ENCODE data around the gene ITPKC.

ITPKC gene

GRCh38 chr19:40703029-40703755 lies 13.7 kb upstream of the ITPKC start:
- H3K27me3 ChIP-seq (replicated peaks in 2 of 5; ENCODE audit: control insufficient read depth in 4 of 5, insufficient read depth in 5 of 5, low read length in 4 of 5), result no peaks in the 10 kb centered on the region
- H3K4me1 ChIP-seq (ENCODE audit: control extremely low read depth in 1 of 4, control insufficient read depth in 4 of 4, insufficient read depth in 4 of 4, low read length in 3 of 4), result no peaks in the 10 kb centered on the region
- ChIA-PET POLR2A (no interaction called here), CTCF (interaction anchor here (1.3 kb wide), 1 partner anchor 41 kb away, joined by 6 read pairs; no protein-coding TSS in a partner anchor)
- H3K36me3 ChIP-seq (ENCODE audit: control insufficient read depth in 4 of 4, insufficient read depth in 4 of 4, low read length in 3 of 4), result peaks cover 14 to 69% (median 55%) of the 10 kb centered on the region in 4 experiments
- DNase-seq, result no peak
- no peak overlapping the region for H3K4me3 ChIP-seq (ENCODE audit: control insufficient read depth in 1 of 7, extremely low read depth in 1 of 7, insufficient read depth in 4 of 7, low read depth in 2 of 7, low read length in 6 of 7)
- no peaks in the 10 kb centered on the region for H3K9me3 ChIP-seq (ENCODE audit: control extremely low read depth in 1 of 5, control insufficient read depth in 4 of 5, insufficient read depth in 2 of 5, low read depth in 1 of 5, low read length in 4 of 5)
- H3K27ac ChIP-seq (ENCODE audit: insufficient read depth in 1 of 2, low read depth in 1 of 2, low read length in 2 of 2, poor library complexity in 1 of 2, severe bottlenecking in 2 of 2), result no peak overlapping the region
- WGBS (ENCODE audit: insufficient coverage), result 95% methylated on average over 18 of the region's 24 CpGs

GRCh38 chr19:40704491-40705361 lies 12.2 kb upstream of the ITPKC start:
- peaks cover 9 to 74% (median 56%) of the 10 kb centered on the region in 4 experiments for H3K36me3 ChIP-seq (ENCODE audit: control insufficient read depth in 4 of 4, insufficient read depth in 4 of 4, low read length in 3 of 4)

GRCh38 chr19:40705362-40705651 lies 11.6 kb upstream of the ITPKC start:
- POLR2A ChIA-PET, result no interaction called here
- CTCF ChIA-PET, result no interaction called here
- peaks cover 0 to 6% (median 2%) of the 10 kb centered on the region in 4 experiments for H3K4me1 ChIP-seq (ENCODE audit: control extremely low read depth in 1 of 4, control insufficient read depth in 4 of 4, insufficient read depth in 4 of 4, low read length in 3 of 4)

More at GRCh38 chr19:40704491-40705361, 12.2 kb upstream of the ITPKC start:
- ChIA-PET CTCF (interaction anchor here (1.3 kb wide), 1 partner anchor 42 kb away, joined by 6 read pairs; no protein-coding TSS in a partner anchor), POLR2A (no interaction called here)
- DNase-seq, result no peak
- no peaks in the 10 kb centered on the region for H3K9me3 ChIP-seq (ENCODE audit: control extremely low read depth in 1 of 5, control insufficient read depth in 4 of 5, insufficient read depth in 2 of 5, low read depth in 1 of 5, low read length in 4 of 5)
- no peak overlapping the region for H3K4me3 ChIP-seq (ENCODE audit: control insufficient read depth in 1 of 7, extremely low read depth in 1 of 7, insufficient read depth in 4 of 7, low read depth in 2 of 7, low read length in 6 of 7)
- H3K4me1 ChIP-seq (ENCODE audit: control extremely low read depth in 1 of 4, control insufficient read depth in 4 of 4, insufficient read depth in 4 of 4, low read length in 3 of 4), result peaks cover 0 to under 1% (median 0%) of the 10 kb centered on the region in 4 experiments
- no peak overlapping the region for H3K27ac ChIP-seq (ENCODE audit: insufficient read depth in 1 of 2, low read depth in 1 of 2, low read length in 2 of 2, poor library complexity in 1 of 2, severe bottlenecking in 2 of 2)
- H3K27me3 ChIP-seq (replicated peaks in 2 of 5; ENCODE audit: control insufficient read depth in 4 of 5, insufficient read depth in 5 of 5, low read length in 4 of 5), result no peaks in the 10 kb centered on the region
- WGBS (ENCODE audit: insufficient coverage), result 95% methylated on average over 8 of the region's 18 CpGs

GRCh38 chr19:40705950-40706619 lies 10.8 kb upstream of the ITPKC start:
- ChIA-PET POLR2A (no interaction called here), CTCF (no interaction called here)
- Histone ChIP-seq H3K4me1 (ENCODE audit: control extremely low read depth in 1 of 4, control insufficient read depth in 4 of 4, insufficient read depth in 4 of 4, low read length in 3 of 4) (peaks cover 0 to 11% (median 5%) of the 10 kb centered on the region in 4 experiments), H3K9me3 (ENCODE audit: control extremely low read depth in 1 of 5, control insufficient read depth in 4 of 5, insufficient read depth in 2 of 5, low read depth in 1 of 5, low read length in 4 of 5) (no peaks in the 10 kb centered on the region), H3K36me3 (ENCODE audit: control insufficient read depth in 4 of 4, insufficient read depth in 4 of 4, low read length in 3 of 4) (peaks cover 6 to 70% (median 50%) of the 10 kb centered on the region in 4 experiments), H3K4me3 (ENCODE audit: control insufficient read depth in 1 of 7, extremely low read depth in 1 of 7, insufficient read depth in 4 of 7, low read depth in 2 of 7, low read length in 6 of 7) (no peak overlapping the region), H3K27me3 (replicated peaks in 2 of 5; ENCODE audit: control insufficient read depth in 4 of 5, insufficient read depth in 5 of 5, low read length in 4 of 5) (no peaks in the 10 kb centered on the region), H3K27ac (ENCODE audit: insufficient read depth in 1 of 2, low read depth in 1 of 2, low read length in 2 of 2, poor library complexity in 1 of 2, severe bottlenecking in 2 of 2) (no peak overlapping the region)
- DNase-seq, result no peak
- 100% methylated on average over 6 of the region's 7 CpGs for WGBS (ENCODE audit: insufficient coverage)

More at GRCh38 chr19:40705362-40705651, 11.6 kb upstream of the ITPKC start:
- DNase-seq, result no peak
- H3K27me3 ChIP-seq (replicated peaks in 2 of 5; ENCODE audit: control insufficient read depth in 4 of 5, insufficient read depth in 5 of 5, low read length in 4 of 5), result no peaks in the 10 kb centered on the region
- WGBS (ENCODE audit: insufficient coverage), result 96% methylated on average over 5 of the region's 9 CpGs
- no peak overlapping the region for H3K27ac ChIP-seq (ENCODE audit: insufficient read depth in 1 of 2, low read depth in 1 of 2, low read length in 2 of 2, poor library complexity in 1 of 2, severe bottlenecking in 2 of 2)
- peaks cover 9 to 72% (median 54%) of the 10 kb centered on the region in 4 experiments for H3K36me3 ChIP-seq (ENCODE audit: control insufficient read depth in 4 of 4, insufficient read depth in 4 of 4, low read length in 3 of 4)
- no peak overlapping the region for H3K4me3 ChIP-seq (ENCODE audit: control insufficient read depth in 1 of 7, extremely low read depth in 1 of 7, insufficient read depth in 4 of 7, low read depth in 2 of 7, low read length in 6 of 7)
- H3K9me3 ChIP-seq (ENCODE audit: control extremely low read depth in 1 of 5, control insufficient read depth in 4 of 5, insufficient read depth in 2 of 5, low read depth in 1 of 5, low read length in 4 of 5), result no peaks in the 10 kb centered on the region

- DNase-seq, result no peak
- POLR2A ChIA-PET, result interaction anchor here (1.1 kb wide), 1 partner anchor 16 kb away, joined by 3 read pairs; no protein-coding TSS in a partner anchor
- Histone ChIP-seq H3K36me3 (ENCODE audit: control insufficient read depth in 4 of 4, insufficient read depth in 4 of 4, low read length in 3 of 4) (peaks cover 0 to 62% (median 37%) of the 10 kb centered on the region in 4 experiments), H3K9me3 (ENCODE audit: control extremely low read depth in 1 of 5, control insufficient read depth in 4 of 5, insufficient read depth in 2 of 5, low read depth in 1 of 5, low read length in 4 of 5) (no peaks in the 10 kb centered on the region), H3K27ac (ENCODE audit: insufficient read depth in 1 of 2, low read depth in 1 of 2, low read length in 2 of 2, poor library complexity in 1 of 2, severe bottlenecking in 2 of 2) (no peak overlapping the region), H3K4me1 (ENCODE audit: control extremely low read depth in 1 of 4, control insufficient read depth in 4 of 4, insufficient read depth in 4 of 4, low read length in 3 of 4) (peaks cover 0 to 12% (median 7%) of the 10 kb centered on the region in 4 experiments), H3K4me3 (ENCODE audit: control insufficient read depth in 1 of 7, extremely low read depth in 1 of 7, insufficient read depth in 4 of 7, low read depth in 2 of 7, low read length in 6 of 7) (no peak overlapping the region), H3K27me3 (replicated peaks in 2 of 5; ENCODE audit: control insufficient read depth in 4 of 5, insufficient read depth in 5 of 5, low read length in 4 of 5) (no peaks in the 10 kb centered on the region)
- whole genome bisulfite sequencing (ENCODE audit: insufficient coverage), result 100% methylated on average over 5 of the region's 7 CpGs
- CTCF ChIA-PET, result interaction anchor here (1.0 kb wide), 1 partner anchor 99 kb away, joined by 3 read pairs; no protein-coding TSS in a partner anchor
Observed at GRCh38 chr19:40707615-40708014, 9.3 kb upstream of the ITPKC start.

GRCh38 chr19:40709817-40710216 lies 7.1 kb upstream of the ITPKC start:
- no peak overlapping the region for H3K27ac ChIP-seq (ENCODE audit: insufficient read depth in 1 of 2, low read depth in 1 of 2, low read length in 2 of 2, poor library complexity in 1 of 2, severe bottlenecking in 2 of 2)

More at GRCh38 chr19:40709817-40710216, 7.1 kb upstream of the ITPKC start:
- Histone ChIP-seq H3K4me3 (ENCODE audit: control insufficient read depth in 1 of 7, extremely low read depth in 1 of 7, insufficient read depth in 4 of 7, low read depth in 2 of 7, low read length in 6 of 7) (peak overlapping the region in 1 of 7 experiments; percentile 6), H3K36me3 (ENCODE audit: control insufficient read depth in 4 of 4, insufficient read depth in 4 of 4, low read length in 3 of 4) (peaks cover 0 to 42% (median 20%) of the 10 kb centered on the region in 4 experiments), H3K9me3 (ENCODE audit: control extremely low read depth in 1 of 5, control insufficient read depth in 4 of 5, insufficient read depth in 2 of 5, low read depth in 1 of 5, low read length in 4 of 5) (no peaks in the 10 kb centered on the region), H3K4me1 (ENCODE audit: control extremely low read depth in 1 of 4, control insufficient read depth in 4 of 4, insufficient read depth in 4 of 4, low read length in 3 of 4) (peaks cover 0 to 23% (median 18%) of the 10 kb centered on the region in 4 experiments), H3K27me3 (replicated peaks in 2 of 5; ENCODE audit: control insufficient read depth in 4 of 5, insufficient read depth in 5 of 5, low read length in 4 of 5) (no peaks in the 10 kb centered on the region)
- ChIA-PET POLR2A (no interaction called here), CTCF (interaction anchor here (1.3 to 1.7 kb wide), 2 partner anchors 11 to 46 kb away, joined by 3 to 5 read pairs; no protein-coding TSS in a partner anchor)
- no peak for DNase-seq
- 97% methylated on average over 4 of the region's 5 CpGs for WGBS (ENCODE audit: insufficient coverage)
